GM21515 (cell line): Measurements from ENCODE around the gene SNRNP25.

Experiments used
- ATAC-seq: cut with Tn5 transposase; IDR thresholded peaks from one replicate; pipeline ENCODE4 v1.9.1; 2021; ENCODE audit not compliant: unreplicated experiment

The SNRNP25 gene

GRCh38 chr16:62968-63391 is 9.4 kb downstream of the SNRNP25 start:
- ATAC-seq, result no peak

- no peak for ATAC-seq
Observed at GRCh38 chr16:63466-63865, 9.8 kb downstream of the SNRNP25 start.

- ATAC-seq, result no peak
Observed at GRCh38 chr16:63998-64913, 10.6 kb downstream of the SNRNP25 start.

GRCh38 chr16:64914-65255 is 11.3 kb downstream of the SNRNP25 start:
- no peak for ATAC-seq

- no peak for ATAC-seq
Observed at GRCh38 chr16:65745-66144, 12.1 kb downstream of the SNRNP25 start.

- no peak for ATAC-seq
Observed at GRCh38 chr16:66309-67182, 12.9 kb downstream of the SNRNP25 start.

GRCh38 chr16:67183-67791 is 13.7 kb downstream of the SNRNP25 start:
- ATAC-seq, result no peak

GRCh38 chr16:67884-68789 is 14.5 kb downstream of the SNRNP25 start:
- ATAC-seq, result no peak

GRCh38 chr16:69181-69580 is 15.6 kb downstream of the SNRNP25 start:
- no peak for ATAC-seq

GRCh38 chr16:71210-71539 is 17.5 kb downstream of the SNRNP25 start:
- ATAC-seq, result no peak

GRCh38 chr16:71540-72401 is 18.1 kb downstream of the SNRNP25 start:
- no peak for ATAC-seq

GRCh38 chr16:72561-73548 is 19.2 kb downstream of the SNRNP25 start, which contains the start of gene RHBDF1:
RHBDF1 (minus strand) TSS chr16:72631; CDS start chr16:65015, 7,616 bp downstream.
- ATAC-seq, result no peak

- no peak for ATAC-seq
Observed at GRCh38 chr16:74051-74746, 20.6 kb downstream of the SNRNP25 start.

- no peak for ATAC-seq
Observed at GRCh38 chr16:74747-75334, 21.2 kb downstream of the SNRNP25 start.

- no peak for ATAC-seq
Observed at GRCh38 chr16:75580-76501, 22.2 kb downstream of the SNRNP25 start.

- no peak for ATAC-seq
Observed at GRCh38 chr16:76535-77272, 23.1 kb downstream of the SNRNP25 start.
